ENCODE data around the gene PDE7B. TPM values are rescaled to one million over a fixed set of nuclear protein-coding genes. Genes with fewer than 3 reads are reported as not detected.

The PDE7B gene
- total and polyA plus RNA-seq, 2 of the 8 experiments (the other 6 are each of a cell fraction or from before 2014, with no cell fraction given), result not detected

DNA sequence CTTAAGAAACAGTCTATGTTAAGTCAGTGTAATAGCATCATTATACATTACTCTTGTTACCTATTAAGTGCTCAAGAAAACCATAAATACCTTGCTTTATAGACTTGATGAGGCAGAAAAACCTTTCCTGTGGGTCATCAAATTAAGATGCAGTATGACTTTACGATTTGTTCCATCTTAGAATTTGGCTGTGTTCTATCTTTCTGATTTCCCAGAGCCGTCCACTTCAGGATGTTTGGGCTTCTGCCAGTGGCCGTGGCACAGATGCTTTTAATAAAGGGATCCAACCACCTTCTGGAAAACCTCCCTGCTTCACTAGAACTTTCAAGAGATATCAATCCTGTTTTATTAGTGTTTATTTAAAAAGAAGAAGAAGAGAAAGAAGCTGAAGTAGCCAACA is 71.2 kb downstream of the PDE7B start (continued):
- TF ChIP-seq, protein P1, sequence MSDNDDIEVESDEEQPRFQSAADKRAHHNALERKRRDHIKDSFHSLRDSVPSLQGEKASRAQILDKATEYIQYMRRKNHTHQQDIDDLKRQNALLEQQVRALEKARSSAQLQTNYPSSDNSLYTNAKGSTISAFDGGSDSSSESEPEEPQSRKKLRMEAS (IDR thresholded peaks at IDR 0.05), result no peak
- TF ChIP-seq ZNF274 (IDR thresholded peaks at IDR 0.05; ENCODE audit: borderline replicate concordance, extremely low read depth, low read length), result no peak
- TF ChIP-seq SAP30 (IDR thresholded peaks at IDR 0.05; ENCODE audit: insufficient read depth, insufficient replicate concordance, low read length), result no peak
- TF ChIP-seq RNF2 (IDR thresholded peaks at IDR 0.05; ENCODE audit: borderline replicate concordance, low read depth, low read length, missing control alignments, poor library complexity, severe bottlenecking), result no peak
- TF ChIP-seq POU5F1 (IDR thresholded peaks at IDR 0.05; ENCODE audit: low read depth, low read length), result no peak
- no peak for TF ChIP-seq MAFK (IDR thresholded peaks at IDR 0.05; ENCODE audit: low read depth, low read length)

Measured in H1 (cell line).